Stimulated activated CD4-positive, alpha-beta T cell treated with anti-CD3 and anti-CD28 coated beads, TNF-alpha, amount 100 ng/mL, for 1 hour (primary cell): ENCODE data around the gene DAAM2.

Source experiments
- DNase-seq, 3 donors: peaks; one replicate each; pipeline ENCODE4 v3.0.0-alpha.2; 2020; ENCODE audit warnings: low read depth in 3 of 3, low spot score in 1 of 3

The DAAM2 gene

GRCh38 chr6:39927159-39927558 lies 135.0 kb downstream of the DAAM2 start:
- no peak for DNase-seq

- DNase-seq, result no peak
Measured at GRCh38 chr6:39929039-39929732, 137.0 kb downstream of the DAAM2 start.

DNA sequence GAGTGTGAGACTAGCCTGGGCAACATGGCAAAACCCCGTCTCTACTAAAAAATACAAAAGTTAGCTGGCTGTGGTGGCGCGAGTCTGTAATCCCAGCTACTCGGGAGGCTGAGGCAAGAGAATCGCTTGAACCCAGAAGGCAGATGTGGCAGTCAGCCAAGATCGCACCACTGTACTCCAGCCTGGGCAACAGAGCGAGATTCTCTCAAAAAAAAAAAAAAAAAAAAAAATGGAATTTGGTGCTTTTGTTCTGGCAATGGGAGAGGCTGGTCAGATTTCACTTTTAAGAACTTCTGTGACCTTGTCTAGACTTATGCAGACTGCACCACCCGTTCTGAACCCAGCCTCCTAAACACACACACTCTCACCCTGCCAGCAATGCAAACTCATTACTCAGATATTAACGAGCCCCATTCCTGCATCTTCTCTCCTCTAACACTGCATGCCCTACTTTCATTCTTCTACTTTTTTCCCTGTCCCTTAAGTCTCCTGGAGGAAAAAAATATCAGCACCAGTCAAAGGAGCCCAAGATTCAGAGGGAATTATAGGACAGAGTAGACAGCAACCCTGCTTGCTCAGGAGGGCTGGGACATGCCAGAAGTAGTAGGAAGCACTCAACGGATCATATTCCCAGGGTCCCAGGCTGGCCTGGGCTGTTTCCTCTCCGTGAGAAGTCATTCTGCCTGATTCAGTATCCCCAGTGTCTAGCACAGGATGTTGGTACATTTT lies 137.7 kb downstream of the DAAM2 start:
- no peak for DNase-seq

DNA sequence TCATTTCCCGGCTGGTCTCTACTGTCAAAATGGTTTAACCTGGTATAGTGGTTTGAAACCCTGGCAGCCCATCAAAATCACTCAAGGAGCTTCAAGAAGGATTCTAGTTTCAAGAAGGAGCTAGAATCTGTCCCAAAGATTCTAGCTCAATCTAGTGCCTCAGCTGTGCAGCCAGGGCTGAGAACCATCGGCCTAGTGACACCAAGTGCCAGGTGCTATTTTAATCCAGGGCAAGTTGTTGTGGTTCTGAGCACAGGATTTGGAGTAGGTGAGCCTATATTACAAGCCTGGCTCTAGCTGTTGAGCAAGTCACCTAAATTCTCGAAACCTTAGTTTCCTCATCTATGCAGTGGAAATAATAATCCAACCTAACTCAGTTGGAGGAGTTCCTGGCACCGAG lies 138.4 kb downstream of the DAAM2 start:
- DNase-seq, result no peak

- no peak for DNase-seq
Measured at GRCh38 chr6:39931607-39932006, 139.4 kb downstream of the DAAM2 start.

- no peak for DNase-seq
Measured at GRCh38 chr6:39932386-39932910, 140.3 kb downstream of the DAAM2 start.

GRCh38 chr6:39933669-39934130 lies 141.5 kb downstream of the DAAM2 start:
- DNase-seq, result no peak

- peak in 1 of 3 donors; percentile 25 for DNase-seq
Measured at GRCh38 chr6:39934131-39934757, 142.1 kb downstream of the DAAM2 start, which contains the start of gene MOCS1. MOCS1 (minus strand) TSS chr6:39934462; CDS start chr6:39934417, 45 bp downstream.

GRCh38 chr6:39935241-39935640 lies 143.1 kb downstream of the DAAM2 start:
- no peak for DNase-seq

- DNase-seq, result no peak
Measured at GRCh38 chr6:39936857-39937256, 144.7 kb downstream of the DAAM2 start.

- no peak for DNase-seq
Measured at GRCh38 chr6:39937686-39938333, 145.6 kb downstream of the DAAM2 start.

DNA sequence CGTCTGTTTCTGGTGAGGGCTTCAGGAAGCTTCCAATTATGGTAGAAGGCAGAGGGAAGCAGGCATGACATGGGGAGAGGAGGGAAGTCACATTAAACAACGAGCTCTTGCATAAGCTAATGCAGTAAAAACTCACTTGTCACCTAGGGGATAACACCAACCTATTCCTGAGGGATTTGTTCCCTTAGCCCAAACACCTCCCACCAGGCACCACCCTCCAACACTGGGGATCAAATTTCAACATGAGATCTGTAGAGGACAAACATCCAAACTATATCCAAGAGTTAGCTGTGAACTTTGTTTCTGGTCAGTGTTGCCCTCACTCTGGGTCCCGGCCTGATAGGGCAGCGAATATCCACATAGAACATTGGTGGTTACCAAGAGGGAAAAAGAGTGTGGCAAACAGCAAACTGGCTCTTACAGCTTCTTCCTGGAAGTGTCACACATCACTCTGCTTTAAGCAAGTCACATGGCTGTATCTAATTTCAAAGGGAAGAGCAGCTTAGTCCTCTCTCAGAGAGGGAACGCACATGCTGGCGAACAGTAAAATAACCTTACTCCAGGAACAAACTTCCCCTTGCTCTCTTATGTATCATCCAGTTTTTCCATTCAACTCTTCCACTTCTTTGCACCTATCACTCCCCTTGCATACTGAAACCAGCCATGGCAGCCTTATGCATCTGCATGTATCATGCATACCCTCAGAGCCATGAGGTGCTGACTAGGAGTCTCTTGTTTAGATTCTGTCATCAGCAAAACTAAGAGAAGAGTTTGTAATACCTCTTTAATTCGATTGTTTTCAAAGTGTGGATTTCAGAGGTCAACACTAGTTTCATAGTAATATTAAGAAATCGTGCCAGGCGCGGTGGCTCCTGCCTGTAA lies 146.8 kb downstream of the DAAM2 start:
- no peak for DNase-seq

GRCh38 chr6:39941138-39941537 lies 149.0 kb downstream of the DAAM2 start:
- no peak for DNase-seq

GRCh38 chr6:39941820-39942219 lies 149.6 kb downstream of the DAAM2 start:
- DNase-seq, result no peak

- no peak for DNase-seq
Measured at GRCh38 chr6:39942903-39943580, 150.9 kb downstream of the DAAM2 start.

GRCh38 chr6:39945626-39946025 lies 153.4 kb downstream of the DAAM2 start:
- no peak for DNase-seq

DNA sequence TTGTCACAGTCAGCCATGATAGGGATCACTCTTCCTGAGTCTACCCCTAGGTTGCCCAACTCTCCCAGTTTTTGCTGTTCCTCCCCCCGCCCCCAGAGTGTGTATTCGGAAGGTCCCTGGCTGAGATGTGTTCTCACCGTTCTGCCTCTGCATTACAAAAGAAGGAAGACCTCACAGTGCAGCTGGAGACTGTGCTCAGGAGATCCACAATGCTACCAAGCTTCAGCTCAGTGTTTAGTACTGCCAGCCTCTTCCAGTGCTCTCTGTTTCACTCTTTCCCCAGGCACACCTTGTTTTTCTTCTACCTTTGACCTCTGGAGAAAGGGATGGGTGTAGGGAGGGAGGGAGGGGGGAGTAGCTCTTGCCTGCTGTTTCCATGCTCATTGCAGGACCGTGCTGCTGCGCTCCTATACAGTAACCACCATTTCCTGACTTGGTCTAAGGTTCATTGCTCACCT lies 155.5 kb downstream of the DAAM2 start:
- no peak for DNase-seq

- no peak for DNase-seq
Measured at GRCh38 chr6:39948199-39948791, 156.1 kb downstream of the DAAM2 start.

DNA sequence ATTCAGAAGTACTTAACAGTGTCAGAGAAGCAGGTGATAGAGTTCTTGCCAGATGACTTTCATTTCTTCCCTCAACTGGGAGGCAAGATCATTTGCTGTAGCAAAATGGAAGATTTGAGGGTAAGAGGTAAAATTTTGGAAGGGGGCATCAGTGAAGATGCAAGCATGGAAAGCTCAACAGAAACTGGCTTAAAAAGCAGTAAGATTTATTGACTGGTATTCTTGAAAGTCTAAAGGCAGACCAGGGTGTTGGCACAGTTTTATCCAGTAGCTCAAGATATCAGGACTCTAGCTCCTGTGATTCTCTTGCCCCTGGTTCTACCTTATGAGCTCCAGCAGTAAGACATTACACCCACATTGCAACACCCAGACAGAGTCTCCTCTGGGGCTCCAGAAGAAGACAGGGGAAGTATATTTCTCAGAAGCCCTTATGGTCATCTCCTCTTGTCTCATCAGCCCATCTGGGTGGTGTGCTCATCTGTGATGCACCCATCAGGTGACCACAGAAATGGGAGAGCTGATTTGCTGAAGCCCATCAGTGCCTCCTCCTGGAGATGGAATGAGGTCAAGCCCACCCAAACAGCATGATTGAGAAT lies 158.0 kb downstream of the DAAM2 start:
- no peak for DNase-seq
